ENCODE results near the gene CCR5.
"Not testable (repeated sequence)": the region's sequence is repeated elsewhere in the genome, so short reads cannot be mapped to it uniquely, and the experiment has no call there.

The CCR5 gene

GRCh38 chr3:46370839-46371518 lies at the start of gene CCR5:
Gene CCR5 (plus strand): TSS chr3:46370946. CDS start chr3:46372903, 1,957 bp downstream.
- H3K36me3 Mint-ChIP-seq: peaks cover 45% of the 10 kb centered on the region
- H3K27ac Mint-ChIP-seq: peak within 1 kb of the TSS; percentile 98
- peak within 1 kb of the TSS; percentile 61 for H3K4me3 Mint-ChIP-seq
- H3K4me1 Mint-ChIP-seq: peaks cover 85% of the 10 kb centered on the region
- ATAC-seq (peak; percentile 56), DNase-seq (ENCODE audit: low spot score in 2 of 2) (no peak)
- H3K9me3 Mint-ChIP-seq: no peaks in the 10 kb centered on the region

GRCh38 chr3:46321461-46322104 lies 49.2 kb upstream of the CCR5 start:
- Mint-ChIP-seq H3K9me3 (peaks cover 4% of the 10 kb centered on the region), H3K36me3 (no peaks in the 10 kb centered on the region), H3K4me1 (no peaks in the 10 kb centered on the region), H3K4me3 (no peak overlapping the region), H3K27ac (no peak overlapping the region)
- DNase-seq (ENCODE audit: low spot score in 2 of 2) (no peak), ATAC-seq (no peak)

GRCh38 chr3:46324036-46324435 lies 46.7 kb upstream of the CCR5 start:
- H3K27ac Mint-ChIP-seq: no peak overlapping the region
- H3K4me3 Mint-ChIP-seq: no peak overlapping the region
- no peaks in the 10 kb centered on the region for H3K4me1 Mint-ChIP-seq
- no peaks in the 10 kb centered on the region for H3K36me3 Mint-ChIP-seq
- no peak for ATAC-seq
- DNase-seq (ENCODE audit: low spot score in 2 of 2): no peak
- no peaks in the 10 kb centered on the region for H3K9me3 Mint-ChIP-seq

- DNase-seq (ENCODE audit: low spot score in 2 of 2) (no peak), ATAC-seq (no peak)
- Mint-ChIP-seq H3K27ac (peak overlapping the region; percentile 63), H3K4me1 (no peaks in the 10 kb centered on the region), H3K4me3 (no peak overlapping the region), H3K36me3 (no peaks in the 10 kb centered on the region), H3K9me3 (no peaks in the 10 kb centered on the region)
Observed at GRCh38 chr3:46325645-46326300, 45.0 kb upstream of the CCR5 start.

- H3K9me3 Mint-ChIP-seq, H3K36me3 Mint-ChIP-seq, H3K27ac Mint-ChIP-seq, ATAC-seq, H3K4me3 Mint-ChIP-seq: not testable (repeated sequence)
- peaks cover 27% of the 10 kb centered on the region for H3K4me1 Mint-ChIP-seq
- peak in 1 of 2 donors; percentile 20 for DNase-seq (ENCODE audit: low spot score in 2 of 2)
Observed at GRCh38 chr3:46330676-46331075, 40.1 kb upstream of the CCR5 start.

GRCh38 chr3:46334741-46335478 lies 35.8 kb upstream of the CCR5 start:
- Mint-ChIP-seq H3K9me3 (peaks cover 14% of the 10 kb centered on the region), H3K27ac (no peak overlapping the region), H3K4me3 (no peak overlapping the region), H3K4me1 (peaks cover 36% of the 10 kb centered on the region), H3K36me3 (no peaks in the 10 kb centered on the region)
- ATAC-seq: peak; percentile 99
- peak in 1 of 2 donors; percentile 53 for DNase-seq (ENCODE audit: low spot score in 2 of 2)

GRCh38 chr3:46335541-46335940 lies 35.2 kb upstream of the CCR5 start:
- Mint-ChIP-seq H3K36me3 (no peaks in the 10 kb centered on the region), H3K9me3 (peaks cover 19% of the 10 kb centered on the region), H3K27ac (no peak overlapping the region), H3K4me1 (peaks cover 36% of the 10 kb centered on the region), H3K4me3 (no peak overlapping the region)
- DNase-seq (ENCODE audit: low spot score in 2 of 2) (no peak), ATAC-seq (no peak)

- H3K4me3 Mint-ChIP-seq: no peak overlapping the region
- H3K36me3 Mint-ChIP-seq: no peaks in the 10 kb centered on the region
- ATAC-seq: peak; percentile 78
- peak in 1 of 2 donors; percentile 50 for DNase-seq (ENCODE audit: low spot score in 2 of 2)
- H3K9me3 Mint-ChIP-seq: peaks cover 19% of the 10 kb centered on the region
- peaks cover 18% of the 10 kb centered on the region for H3K4me1 Mint-ChIP-seq
- no peak overlapping the region for H3K27ac Mint-ChIP-seq
Observed at GRCh38 chr3:46337911-46338310, 32.8 kb upstream of the CCR5 start.

- no peaks in the 10 kb centered on the region for H3K36me3 Mint-ChIP-seq
- no peak overlapping the region for H3K27ac Mint-ChIP-seq
- H3K4me1 Mint-ChIP-seq: peaks cover 18% of the 10 kb centered on the region
- ATAC-seq (no peak), DNase-seq (ENCODE audit: low spot score in 2 of 2) (peak in 1 of 2 donors; percentile 45)
- no peak overlapping the region for H3K4me3 Mint-ChIP-seq
- H3K9me3 Mint-ChIP-seq: peaks cover 19% of the 10 kb centered on the region
Observed at GRCh38 chr3:46338840-46339239, 31.9 kb upstream of the CCR5 start.

GRCh38 chr3:46344476-46344875 lies 26.3 kb upstream of the CCR5 start:
- H3K27ac Mint-ChIP-seq: no peak overlapping the region

GRCh38 chr3:46348823-46349482 lies 21.8 kb upstream of the CCR5 start:
- no peaks in the 10 kb centered on the region for H3K9me3 Mint-ChIP-seq

More at GRCh38 chr3:46344476-46344875, 26.3 kb upstream of the CCR5 start:
- Mint-ChIP-seq H3K36me3 (no peaks in the 10 kb centered on the region), H3K9me3 (peaks cover 9% of the 10 kb centered on the region), H3K4me1 (peaks cover 18% of the 10 kb centered on the region), H3K4me3 (no peak overlapping the region)
- no peak for DNase-seq (ENCODE audit: low spot score in 2 of 2)
- ATAC-seq: no peak

GRCh38 chr3:46349484-46350261 lies 21.1 kb upstream of the CCR5 start:
- H3K27ac Mint-ChIP-seq: peak overlapping the region; percentile 88
- DNase-seq (ENCODE audit: low spot score in 2 of 2): peak in 1 of 2 donors; percentile 48
- H3K36me3 Mint-ChIP-seq: no peaks in the 10 kb centered on the region
- H3K9me3 Mint-ChIP-seq: no peaks in the 10 kb centered on the region
- H3K4me1 Mint-ChIP-seq: peaks cover 69% of the 10 kb centered on the region
- ATAC-seq: peak; percentile 45
- peak overlapping the region; percentile 52 for H3K4me3 Mint-ChIP-seq

More at GRCh38 chr3:46348823-46349482, 21.8 kb upstream of the CCR5 start:
- no peak for DNase-seq (ENCODE audit: low spot score in 2 of 2)
- ATAC-seq: peak; percentile 39
- peak overlapping the region; percentile 88 for H3K27ac Mint-ChIP-seq
- peak overlapping the region; percentile 52 for H3K4me3 Mint-ChIP-seq
- H3K36me3 Mint-ChIP-seq: no peaks in the 10 kb centered on the region
- peaks cover 62% of the 10 kb centered on the region for H3K4me1 Mint-ChIP-seq

GRCh38 chr3:46350262-46350565 lies 20.5 kb upstream of the CCR5 start:
- Mint-ChIP-seq H3K27ac (peak overlapping the region; percentile 88), H3K4me1 (peaks cover 75% of the 10 kb centered on the region), H3K4me3 (peak overlapping the region; percentile 52), H3K9me3 (no peaks in the 10 kb centered on the region), H3K36me3 (no peaks in the 10 kb centered on the region)
- no peak for DNase-seq (ENCODE audit: low spot score in 2 of 2)
- ATAC-seq: peak; percentile 55

- Mint-ChIP-seq H3K4me1 (peaks cover 83% of the 10 kb centered on the region), H3K36me3 (no peaks in the 10 kb centered on the region), H3K4me3 (no peak overlapping the region), H3K9me3 (no peaks in the 10 kb centered on the region), H3K27ac (no peak overlapping the region)
- DNase-seq (ENCODE audit: low spot score in 2 of 2) (no peak), ATAC-seq (no peak)
Observed at GRCh38 chr3:46351646-46352045, 19.1 kb upstream of the CCR5 start.

Measured in stimulated activated effector memory CD8-positive, alpha-beta T cell treated with anti-CD3 and anti-CD28 coated beads, Interleukin-12 subunit alpha, Interleukin-12 subunit beta, amount 100 ng/mL, for 72 hours (primary cell).